Body of pancreas (tissue), 4 donors: ENCODE data around the gene PLEKHS1. TPM values are rescaled to one million over a fixed set of nuclear protein-coding genes. Genes with fewer than 3 reads are reported as not detected.

Source experiments
- ATAC-seq: fragments of 150-250 bp; one replicate; pipeline ENCODE4 v1.9.1; 2016
- DNase-seq, 4 donors: peaks; one replicate each; pipeline ENCODE4 v3.0.0-alpha.2; 2019
- H3K27ac ChIP-seq, 4 donors: fragments of 200-600 bp; sonication (generic); 1 replicate in 3 of 4; 2 replicates in 1 of 4; pipeline versions ENCODE4 v1.5.1 to v1.6.1; 2016 to 2019; ENCODE audit warnings: mild to moderate bottlenecking in 1 of 4, mixed read lengths in 1 of 4, moderate library complexity in 1 of 4
- H3K27me3 ChIP-seq, 2 donors: fragments of 200-600 bp; sonication (generic); one replicate each; pipeline ENCODE4 v1.6.0; 2016; ENCODE audit warnings: mild to moderate bottlenecking in 1 of 2
- H3K36me3 ChIP-seq, 2 donors: fragments of 200-600 bp; sonication (generic); replicated peaks in 1 of 2; 2 replicates each; pipeline ENCODE4 v1.5.1; 2016; ENCODE audit warnings: low read depth in 2 of 2; ENCODE audit not compliant: insufficient read depth in 1 of 2
- H3K4me1 ChIP-seq: fragments of 200-600 bp; sonication (generic); one replicate; pipeline ENCODE4 v1.6.0; 2016
- H3K4me3 ChIP-seq, 2 donors: fragments of 200-600 bp; sonication (generic); 1 replicate in 1 of 2; 2 replicates in 1 of 2; pipeline ENCODE4 v1.5.1; 2016 to 2019
- H3K9me3 ChIP-seq, 3 donors: fragments of 200-600 bp; sonication (generic); 1 replicate in 2 of 3; 2 replicates in 1 of 3; pipeline ENCODE4 v1.5.1; 2016
- POLR2A ChIP-seq, 3 donors: fragments of 450-650 bp; IDR thresholded peaks; one replicate each; pipeline ENCODE4 v1.6.1; 2016; ENCODE audit warnings: antibody characterized with exemption in 3 of 3, mild to moderate bottlenecking in 2 of 3
- WGBS, 2 donors: methylation state at CpG; one replicate each; pipeline ENCODE4 v1.1.5; 2017; 5-methylcytosine and 5-hydroxymethylcytosine counted together
- intact Hi-C: fragments of 100-400 bp; cut with DNase I; formaldehyde crosslinking; loops from one replicate; pipeline ENCODE4 v1.15.1; 2023
- total RNA-seq, 2 donors: library from RNA; depleted of rRNA; stranded (reverse); fragments of >200 nt; gene quantifications; one replicate each; pipeline ENCODE4 v1.1.0, GENCODE V29; 2016
- TF ChIP-seq, protein P1 (sequence below), 7 experiments: fragments of 450-650 bp in 4 of 7; fragments of 200-600 bp in 3 of 7; sonication (generic) in 3 of 7; IDR thresholded peaks; one replicate each; pipeline ENCODE4 v1.5.1; 2016 to 2019; ENCODE audit warnings: antibody characterized with exemption in 7 of 7

Gene PLEKHS1
- total RNA-seq, 2 donors from 2014 or later = 6.2 to 7.6 TPM

DNA sequence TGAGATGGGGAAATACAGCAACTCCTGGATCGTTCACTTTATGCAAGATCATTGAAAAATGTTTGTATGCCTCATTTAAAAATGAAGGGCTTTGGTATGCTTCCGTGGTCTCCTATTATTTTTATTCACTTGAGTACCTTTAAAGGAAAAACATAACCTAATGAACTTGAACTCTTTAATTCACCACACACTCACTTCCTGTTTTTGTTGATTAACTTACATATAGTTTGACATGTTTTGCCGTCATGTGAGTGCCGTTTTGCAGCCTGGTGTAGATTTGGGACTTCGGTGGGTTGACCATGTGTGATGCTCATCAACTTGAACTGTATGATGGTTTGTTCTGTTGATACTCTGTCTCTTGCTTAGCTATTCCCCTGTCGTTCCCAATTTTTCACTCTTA is 42.8 kb upstream of the PLEKHS1 start:
- H3K27me3 ChIP-seq = no peaks in the 10 kb centered on the region

DNA sequence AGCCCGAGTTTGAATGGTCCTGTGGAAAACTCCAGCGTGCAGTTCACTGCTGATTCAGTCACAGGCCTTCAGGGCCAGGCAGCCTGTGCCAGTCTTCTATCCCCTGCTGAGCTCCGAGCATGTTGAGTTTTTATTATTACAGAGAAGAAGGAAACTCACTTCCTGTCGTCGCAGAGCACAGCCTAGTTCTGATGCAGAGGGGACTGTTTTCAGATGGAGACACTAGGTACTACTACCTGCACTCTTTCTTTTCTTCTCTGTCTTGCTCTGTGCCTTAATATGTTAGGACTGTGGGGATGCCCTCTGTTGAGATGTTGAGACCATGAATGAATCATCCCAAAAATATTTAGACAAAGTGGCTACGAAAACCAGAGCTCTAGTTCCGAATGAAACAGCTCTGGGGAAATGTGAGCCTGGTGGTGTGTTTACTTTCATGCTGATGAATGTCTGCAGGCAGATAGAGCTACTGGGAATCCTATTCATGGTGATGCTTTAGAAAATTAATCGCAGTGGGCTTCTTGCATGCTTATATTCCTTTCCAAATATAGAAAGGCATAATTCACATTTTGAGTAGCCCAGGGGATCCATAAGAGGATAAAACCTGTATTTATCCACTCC is 42.2 kb upstream of the PLEKHS1 start:
- no peaks in the 10 kb centered on the region for H3K27me3 ChIP-seq
- H3K4me1 ChIP-seq = peaks cover 56% of the 10 kb centered on the region
- ATAC-seq = peak; percentile 19
- WGBS, 2 donors = 58 to 60% methylated on average over 7 to 8 of the region's 8 CpGs
- TF ChIP-seq, protein P1, sequence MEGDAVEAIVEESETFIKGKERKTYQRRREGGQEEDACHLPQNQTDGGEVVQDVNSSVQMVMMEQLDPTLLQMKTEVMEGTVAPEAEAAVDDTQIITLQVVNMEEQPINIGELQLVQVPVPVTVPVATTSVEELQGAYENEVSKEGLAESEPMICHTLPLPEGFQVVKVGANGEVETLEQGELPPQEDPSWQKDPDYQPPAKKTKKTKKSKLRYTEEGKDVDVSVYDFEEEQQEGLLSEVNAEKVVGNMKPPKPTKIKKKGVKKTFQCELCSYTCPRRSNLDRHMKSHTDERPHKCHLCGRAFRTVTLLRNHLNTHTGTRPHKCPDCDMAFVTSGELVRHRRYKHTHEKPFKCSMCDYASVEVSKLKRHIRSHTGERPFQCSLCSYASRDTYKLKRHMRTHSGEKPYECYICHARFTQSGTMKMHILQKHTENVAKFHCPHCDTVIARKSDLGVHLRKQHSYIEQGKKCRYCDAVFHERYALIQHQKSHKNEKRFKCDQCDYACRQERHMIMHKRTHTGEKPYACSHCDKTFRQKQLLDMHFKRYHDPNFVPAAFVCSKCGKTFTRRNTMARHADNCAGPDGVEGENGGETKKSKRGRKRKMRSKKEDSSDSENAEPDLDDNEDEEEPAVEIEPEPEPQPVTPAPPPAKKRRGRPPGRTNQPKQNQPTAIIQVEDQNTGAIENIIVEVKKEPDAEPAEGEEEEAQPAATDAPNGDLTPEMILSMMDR (IDR thresholded peaks at IDR 0.05) = no peak
- no peak for TF ChIP-seq POLR2A (IDR thresholded peaks at IDR 0.05)
- intact Hi-C loops = loop anchor here (10.0 kb wide), 1 partner anchor 395 kb away; no protein-coding TSS in a partner anchor
- DNase-seq = peak in 1 of 4 donors; percentile 11
- H3K27ac ChIP-seq = peak overlapping the region in 3 of 4 donors; percentile 11 to 64 (median 26)
- H3K36me3 ChIP-seq = no peaks in the 10 kb centered on the region
- no peak overlapping the region for H3K4me3 ChIP-seq
- H3K9me3 ChIP-seq = no peaks in the 10 kb centered on the region

More for the DNA sequence above, 42.8 kb upstream of the PLEKHS1 start:
- Histone ChIP-seq H3K27ac (peak overlapping the region in 3 of 4 donors; percentile 11 to 64 (median 26)), H3K4me1 (peaks cover 56% of the 10 kb centered on the region), H3K36me3 (no peaks in the 10 kb centered on the region), H3K9me3 (no peaks in the 10 kb centered on the region), H3K4me3 (no peak overlapping the region)
- ATAC-seq (no peak), DNase-seq (no peak)
- intact Hi-C loops = loop anchor here (10.0 kb wide), 1 partner anchor 396 kb away; no protein-coding TSS in a partner anchor
- TF ChIP-seq, protein P1 (IDR thresholded peaks at IDR 0.05) = no peak
- TF ChIP-seq POLR2A (IDR thresholded peaks at IDR 0.05) = no peak
- WGBS, 2 donors = 83 to 91% methylated on average over 6 of the region's 6 CpGs

DNA sequence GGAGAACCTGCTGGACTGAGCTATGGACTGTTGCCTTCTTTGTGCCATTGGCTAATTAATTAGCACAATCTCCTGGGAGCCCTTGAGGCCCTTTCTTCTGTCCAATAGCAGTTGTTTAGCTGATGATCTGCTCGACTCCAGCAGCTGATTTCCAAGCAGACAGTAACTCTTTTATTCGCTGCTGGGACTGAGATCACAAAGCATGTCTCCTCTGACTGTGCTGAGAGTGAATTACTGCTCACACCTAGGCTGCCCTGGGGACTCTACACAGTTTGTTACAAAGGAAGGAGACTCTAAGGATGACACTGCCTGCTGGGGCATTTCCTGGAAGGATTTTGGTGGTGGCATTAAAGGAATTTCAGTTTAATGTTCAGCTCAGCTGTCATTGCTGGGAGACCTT is 40.3 kb upstream of the PLEKHS1 start:
- Histone ChIP-seq H3K9me3 (no peaks in the 10 kb centered on the region), H3K27me3 (no peaks in the 10 kb centered on the region), H3K4me1 (peaks cover 44% of the 10 kb centered on the region), H3K27ac (peak overlapping the region in 3 of 4 donors; percentile 26 to 64 (median 47)), H3K36me3 (no peaks in the 10 kb centered on the region), H3K4me3 (no peak overlapping the region)
- TF ChIP-seq POLR2A (IDR thresholded peaks at IDR 0.05) = no peak
- TF ChIP-seq, protein P1 (IDR thresholded peaks at IDR 0.05) = no peak
- DNase-seq (no peak), ATAC-seq (peak; percentile 47)
- intact Hi-C loops = no loop called here
- 37 to 50% methylated on average over 2 of the region's 2 CpGs for WGBS, 2 donors

DNA sequence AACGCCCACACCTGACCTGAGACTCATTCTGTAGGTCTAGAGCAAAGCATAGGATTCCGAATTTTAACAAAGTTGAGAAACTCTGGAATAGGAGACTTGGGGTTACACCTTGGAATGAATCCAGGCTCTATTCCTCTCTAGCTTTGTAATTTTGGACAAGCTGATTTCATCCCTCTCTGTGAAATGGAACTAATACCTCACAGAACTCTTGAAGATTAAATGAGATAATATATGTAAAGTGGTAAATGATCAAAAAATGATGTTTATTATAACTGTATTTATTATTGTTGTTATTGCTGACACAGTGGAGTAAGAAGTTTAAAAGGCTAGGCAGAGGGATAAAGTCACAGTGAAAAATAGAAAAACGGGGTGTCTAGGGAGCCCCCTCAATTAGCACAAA is 39.5 kb upstream of the PLEKHS1 start:
- Histone ChIP-seq H3K4me3 (no peak overlapping the region), H3K27ac (peak overlapping the region in 3 of 4 donors; percentile 26 to 64 (median 47)), H3K4me1 (peaks cover 39% of the 10 kb centered on the region), H3K9me3 (no peaks in the 10 kb centered on the region), H3K36me3 (no peaks in the 10 kb centered on the region), H3K27me3 (no peaks in the 10 kb centered on the region)
- ATAC-seq = no peak
- intact Hi-C loops = no loop called here
- no peak for TF ChIP-seq POLR2A (IDR thresholded peaks at IDR 0.05)
- TF ChIP-seq, protein P1 (IDR thresholded peaks at IDR 0.05) = no peak
- 77 to 85% methylated on average over 3 of the region's 3 CpGs for WGBS, 2 donors
- DNase-seq = no peak
